ENCODE measurements around the gene NAT16. TPM values are rescaled to one million over a fixed set of nuclear protein-coding genes. Genes with fewer than 3 reads are reported as not detected.
A peak's percentile ranks its signal among the peaks of the same experiment; 100 is the strongest.

Gene NAT16
- total and polyA plus RNA-seq, 9 of the 15 experiments (the other 6 are each of a cell fraction or from before 2014, with no cell fraction given) = 0.04 TPM; not detected in 8

- peaks cover 20 to 40% of the 10 kb centered on the region in 2 experiments for H3K4me1 ChIP-seq (replicated peaks in 1 of 2; ENCODE audit: control insufficient read depth in 2 of 2, insufficient read depth in 2 of 2, low read length in 2 of 2)
- H4K20me1 ChIP-seq (replicated peaks; ENCODE audit: control insufficient read depth, insufficient read depth, low read length) = no peaks in the 10 kb centered on the region
- no peaks in the 10 kb centered on the region for H3K9me1 ChIP-seq (ENCODE audit: control insufficient read depth, insufficient read depth, low read length)
- POLR2A ChIA-PET = interaction anchor here (0.5 to 1.4 kb wide), 4 partner anchors 9 to 1652 kb away, joined by 3 to 6 read pairs (median 4); partner anchors contain the start of genes VGF and ZKSCAN5
- FAIRE-seq (peak; percentile 54), DNase-seq (ENCODE audit: extremely low read depth in 1 of 4, low spot score in 3 of 4) (peak in 2 of 4 experiments; percentile 20 to 49), ATAC-seq (peak; percentile 12; the same call in 1 of the 3 replicates)
- H3K79me2 ChIP-seq (ENCODE audit: control insufficient read depth, insufficient read depth, low read length) = peaks cover 12% of the 10 kb centered on the region
- no peaks in the 10 kb centered on the region for H3K9me3 ChIP-seq (replicated peaks; ENCODE audit: control insufficient read depth, insufficient read depth, low read depth, low read length)
- peaks cover 41% of the 10 kb centered on the region; the same call in 2 of the 3 replicates for H3K36me3 ChIP-seq (ENCODE audit: control insufficient read depth, insufficient read depth, low read length)
- no peak overlapping the region for H3K27ac ChIP-seq (ENCODE audit: extremely low read depth, low read depth, low read length)
- no peaks in the 10 kb centered on the region for H3K27me3 ChIP-seq (ENCODE audit: control insufficient read depth in 2 of 2, insufficient read depth in 2 of 2, low read length in 2 of 2)
- CTCF ChIA-PET (ENCODE audit: low intra/inter-chr PET ratio) = no interaction called here
- peak overlapping the region in 1 of 2 experiments; percentile 53; a peak in 1 of 4 replicates for H3K9ac ChIP-seq (ENCODE audit: insufficient read depth in 1 of 2, low read depth in 2 of 2, low read length in 2 of 2)
- no peak overlapping the region for H2AFZ ChIP-seq (ENCODE audit: low read depth, low read length)
- in situ Hi-C loops (cut with MboI) (no loop called here), intact Hi-C loops (cut with micrococcal nuclease) (loop anchor here (1.0 kb wide), 1 partner anchor 9 kb away; the partner anchor contains the start of gene VGF)
- BruUV-seq (replicated peaks) = no TSS peak
- H3K4me2 ChIP-seq (ENCODE audit: insufficient read depth, low read length) = no peak overlapping the region
- TF ChIP-seq RAD21 (CRISPR knock-in tag; conservative IDR thresholded peaks at IDR 0.05 in 1 of 2, IDR thresholded peaks at IDR 0.05 in 1 of 2) (peak in 1 of 2 experiments; percentile 23; a peak in 2 of 4 replicates), CEBPB (tag; IDR thresholded peaks at IDR 0.05) (peak; percentile 80), CTCF (IDR thresholded peaks at IDR 0.05 in 2 of 3, conservative IDR thresholded peaks at IDR 0.05 in 1 of 3; ENCODE audit: insufficient read depth in 2 of 3, low read depth in 1 of 3, low read length in 3 of 3) (peak; percentile 44 to 51 (median 46); a peak in 5 of 6 replicates), KDM4B (IDR thresholded peaks at IDR 0.05; ENCODE audit: borderline replicate concordance in 2 of 2, low read depth in 1 of 2) (no peak), SIN3A (IDR thresholded peaks at IDR 0.05; ENCODE audit: borderline replicate concordance in 2 of 2, control insufficient read depth in 1 of 2, low read depth in 2 of 2, low read length in 2 of 2) (0 out of 4 replicates have a peak, but pooled peaks of 1 of the 2 experiments have one; percentile 34), TFAP4 (CRISPR knock-in tag; IDR thresholded peaks at IDR 0.05; ENCODE audit: borderline replicate concordance) (peak; percentile 18; the same call in 1 of the 2 replicates), POLR3G (IDR thresholded peaks at IDR 0.05; ENCODE audit: extremely low read depth, insufficient read length, insufficient replicate concordance) (no peak), POLR2B (IDR thresholded peaks at IDR 0.05; ENCODE audit: low read depth, partially characterized antibody) (no peak), ZFX (CRISPR knock-in tag; IDR thresholded peaks at IDR 0.05) (peak; percentile 36; the same call in 1 of the 2 replicates)
- WGBS (ENCODE audit: insufficient coverage, low coverage, missing lambda C conversion rate) = 48% methylated on average over 6 of the region's 6 CpGs
- H3K4me3 ChIP-seq = no peak overlapping the region
Measured at GRCh38 chr7:101156277-101156676, 23.8 kb downstream of the NAT16 start.
